ENCODE data around the gene ACKR3.

The ACKR3 gene

DNA sequence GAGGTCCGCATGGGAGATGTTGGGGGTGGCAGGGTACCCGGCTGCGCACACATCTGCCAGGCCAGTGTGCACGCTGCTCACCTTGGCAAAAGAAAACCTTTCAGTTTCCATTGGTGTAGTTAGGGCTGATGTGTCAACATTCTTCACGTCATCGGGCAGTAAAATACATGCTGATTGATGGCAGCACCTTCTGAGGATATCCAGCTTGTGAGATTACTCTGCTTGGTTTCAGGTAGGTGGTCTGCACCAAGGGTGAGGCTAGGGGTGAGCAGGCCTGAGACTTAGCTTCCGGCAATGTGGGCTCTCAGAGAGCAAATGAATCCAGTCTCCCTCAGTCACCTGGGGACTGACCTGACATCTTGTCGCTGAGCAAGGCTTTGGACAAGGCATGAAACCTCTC, 19.3 kb upstream of the ACKR3 start:
- DNase-seq (ENCODE audit: low read depth), result no peak

DNA sequence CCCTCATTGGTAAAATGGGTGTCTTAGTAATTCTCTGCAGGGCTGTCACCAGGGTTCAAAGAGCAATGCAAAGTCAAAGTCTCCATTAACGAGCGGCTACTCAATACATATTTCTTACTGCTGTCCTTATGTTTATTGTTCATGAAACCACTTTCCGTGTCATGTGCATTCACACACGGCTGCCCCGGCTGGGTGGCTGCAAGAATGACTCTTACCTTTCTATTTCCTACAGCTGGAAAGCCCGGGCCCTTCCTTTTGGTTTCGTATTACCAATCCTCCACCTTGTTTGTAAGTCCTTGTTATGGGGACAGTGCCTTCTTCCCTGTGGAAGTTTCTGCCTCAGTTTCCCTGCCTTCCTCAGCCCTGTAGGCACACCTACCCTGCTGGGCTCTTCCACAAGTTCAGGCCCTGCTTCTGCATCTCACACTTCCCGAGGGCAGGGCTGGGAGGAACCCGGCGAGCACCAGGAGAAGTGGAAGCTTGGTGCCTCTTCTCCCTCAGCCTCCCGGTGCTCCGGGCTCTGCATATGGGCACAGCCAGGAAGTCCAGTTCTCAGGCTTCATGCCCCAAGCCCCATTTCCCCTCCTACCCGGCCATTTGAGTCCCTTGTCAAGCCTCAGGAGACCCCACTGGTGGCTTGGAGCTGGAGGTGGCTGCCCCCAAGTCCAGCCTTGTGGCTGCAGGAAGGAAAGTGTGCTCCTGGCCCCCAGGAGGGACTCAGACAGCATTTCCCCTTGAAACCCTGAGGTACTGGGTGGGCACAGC, 18.7 kb upstream of the ACKR3 start:
- DNase-seq (ENCODE audit: low read depth), result no peak

DNA sequence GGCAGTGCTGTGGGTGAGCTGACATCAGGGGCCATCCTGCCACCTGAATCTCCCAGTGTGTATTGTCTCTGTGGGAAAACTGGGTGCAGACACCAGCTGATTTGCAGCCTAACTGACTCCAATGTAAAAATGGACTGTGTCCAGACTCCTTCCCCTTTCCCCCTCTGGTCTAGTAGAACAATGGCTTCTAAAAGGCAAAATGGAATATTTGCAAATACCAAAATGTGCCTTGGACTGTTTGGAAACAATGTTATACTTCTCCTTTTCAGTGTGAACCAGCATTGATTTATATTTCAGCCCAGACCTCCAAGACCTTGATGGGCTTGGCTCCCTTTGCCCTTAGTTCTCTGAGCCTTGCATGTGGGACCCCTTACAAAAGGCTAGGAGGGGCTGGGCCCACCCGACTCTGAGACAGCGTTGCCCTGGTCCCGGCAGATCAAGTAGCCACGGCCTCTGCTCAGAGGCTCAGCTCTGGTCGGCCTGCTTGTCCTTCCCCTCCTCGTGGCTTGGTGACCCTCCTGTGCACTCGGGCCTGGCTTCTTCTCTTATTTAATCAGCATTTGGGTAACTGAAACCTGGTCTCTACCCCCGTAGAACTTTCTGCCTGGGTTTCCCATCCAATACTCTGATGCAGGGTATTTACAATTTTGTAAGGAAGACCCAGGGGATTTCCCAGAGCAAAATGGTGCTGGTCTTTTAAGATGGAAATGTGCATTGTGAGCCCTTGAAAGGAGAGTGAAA, 18.0 kb upstream of the ACKR3 start:
- no peak for DNase-seq (ENCODE audit: low read depth)

DNA sequence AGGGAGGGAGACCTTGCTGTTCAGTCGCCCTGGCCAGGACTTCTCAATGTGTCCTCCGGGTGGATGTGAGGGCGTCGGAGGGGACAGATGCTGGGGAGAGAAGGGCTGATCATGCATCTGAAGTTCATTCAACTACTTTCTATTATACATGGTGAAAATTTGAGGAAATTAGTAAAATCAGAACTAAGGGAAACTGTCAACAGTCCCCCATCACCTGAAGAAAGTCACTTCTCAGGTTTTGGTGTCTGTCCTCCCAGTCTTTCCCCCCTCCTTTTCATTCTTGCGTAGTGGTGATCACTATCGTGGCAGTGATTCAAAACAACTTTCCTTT, 17.4 kb upstream of the ACKR3 start:
- DNase-seq (ENCODE audit: low read depth), result no peak

DNA sequence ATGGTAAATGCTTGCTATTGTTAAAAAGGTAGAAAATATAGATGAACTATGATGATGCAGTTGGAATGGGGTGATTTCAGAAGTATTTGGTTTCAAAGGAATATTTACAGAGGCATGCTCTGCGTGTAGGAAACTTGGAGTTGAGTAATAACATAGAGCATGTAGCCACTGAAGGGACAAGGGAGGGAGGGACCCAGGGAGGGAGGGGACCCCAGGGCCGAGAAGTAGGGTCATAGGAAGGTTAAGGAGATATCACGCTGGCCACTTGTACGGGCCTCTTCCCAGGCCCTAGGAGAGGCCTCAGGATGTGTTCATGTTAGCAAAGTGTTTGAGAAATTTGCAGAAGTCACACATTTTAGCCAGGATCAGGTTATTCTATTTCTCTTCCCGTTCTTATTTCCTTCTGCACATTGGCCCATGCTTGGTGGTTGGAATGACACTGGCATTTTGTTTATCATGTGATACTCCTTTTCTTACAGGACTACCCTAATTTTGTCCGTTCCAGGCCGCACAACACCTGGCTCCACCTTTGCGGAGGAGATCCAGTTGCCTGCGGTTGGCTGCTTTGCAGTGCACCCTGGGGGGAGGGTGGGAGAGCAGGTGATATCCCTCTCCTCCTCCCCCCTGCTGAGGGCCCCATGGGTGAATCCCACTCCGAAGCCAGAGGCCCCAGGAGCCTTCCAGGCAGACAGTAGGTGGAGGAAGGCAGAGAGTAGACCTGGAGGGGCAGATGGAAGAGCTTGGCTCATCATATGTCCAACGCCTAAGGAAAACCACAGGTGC, 16.9 kb upstream of the ACKR3 start:
- DNase-seq (ENCODE audit: low read depth), result no peak

DNA sequence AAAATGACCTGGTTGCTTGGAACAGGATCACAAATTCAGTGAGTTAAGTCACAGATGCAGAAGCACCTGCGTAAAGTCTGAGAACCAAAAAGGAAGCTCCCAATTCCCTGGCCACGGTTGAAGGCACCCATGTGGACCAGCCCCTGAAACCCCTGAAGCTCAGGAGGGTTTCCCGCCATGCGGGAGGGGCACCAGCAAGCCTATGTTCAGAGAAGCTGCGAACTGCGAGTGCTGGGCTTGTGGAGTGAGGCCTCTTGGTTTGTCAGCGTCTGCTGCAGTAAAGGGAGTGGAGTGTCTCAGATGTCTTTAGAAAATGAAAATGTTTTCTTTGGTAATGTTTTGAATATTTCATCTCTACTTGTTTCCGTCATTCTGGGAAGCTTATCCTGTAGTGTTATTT, 16.1 kb upstream of the ACKR3 start:
- DNase-seq (ENCODE audit: low read depth), result no peak

DNA sequence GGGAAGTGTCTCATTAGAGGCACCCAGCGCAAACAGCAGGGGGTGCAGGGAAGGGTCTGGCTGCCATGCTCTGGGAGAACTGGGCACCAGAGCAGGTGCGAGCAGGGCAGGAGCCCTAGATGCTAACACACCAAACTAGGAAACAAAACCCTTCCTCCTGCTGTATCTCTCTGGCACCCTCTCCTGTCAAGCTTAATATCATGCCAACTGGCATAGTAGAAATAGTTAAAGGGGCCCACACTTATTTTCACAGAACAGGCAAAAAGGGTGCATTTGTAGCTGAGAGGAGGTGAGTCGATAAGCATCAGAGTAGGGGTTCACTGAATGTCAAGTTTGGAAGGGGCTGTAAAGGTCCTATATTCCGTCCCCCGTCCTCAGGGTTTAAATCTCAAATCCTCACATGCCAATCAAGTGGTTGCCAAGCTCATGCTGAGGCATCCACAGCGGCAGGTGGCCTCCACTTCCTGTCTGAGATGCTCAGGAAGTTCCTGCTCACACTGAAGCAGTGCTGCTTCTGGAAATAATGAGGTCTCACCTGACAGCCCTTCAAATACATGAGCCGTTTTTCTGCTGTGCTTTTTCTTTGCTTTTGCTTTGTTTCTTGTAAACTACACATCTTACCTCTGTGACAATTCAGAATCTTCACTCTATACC, 14.9 kb upstream of the ACKR3 start:
- no peak for DNase-seq (ENCODE audit: low read depth)

DNA sequence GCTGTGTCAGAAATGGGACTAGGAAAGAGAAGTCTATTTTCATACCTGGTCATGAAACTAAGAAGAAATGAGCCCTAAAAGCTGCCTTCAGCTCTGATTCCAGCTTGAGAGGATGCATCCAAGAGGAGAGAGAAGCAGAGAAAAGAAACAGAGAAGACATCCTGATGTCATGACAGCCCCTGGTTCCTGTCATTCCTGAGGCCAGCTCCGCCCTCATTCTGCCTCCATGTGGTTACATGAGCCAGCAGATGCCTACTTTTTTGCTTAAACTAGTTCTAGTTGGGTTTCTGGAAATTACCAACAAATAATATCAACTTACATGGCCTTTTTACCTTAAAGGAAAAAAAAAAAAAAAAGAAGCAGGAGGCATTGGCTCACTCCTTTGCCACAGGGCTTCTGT, 14.1 kb upstream of the ACKR3 start:
- DNase-seq (ENCODE audit: low read depth), result no peak

DNA sequence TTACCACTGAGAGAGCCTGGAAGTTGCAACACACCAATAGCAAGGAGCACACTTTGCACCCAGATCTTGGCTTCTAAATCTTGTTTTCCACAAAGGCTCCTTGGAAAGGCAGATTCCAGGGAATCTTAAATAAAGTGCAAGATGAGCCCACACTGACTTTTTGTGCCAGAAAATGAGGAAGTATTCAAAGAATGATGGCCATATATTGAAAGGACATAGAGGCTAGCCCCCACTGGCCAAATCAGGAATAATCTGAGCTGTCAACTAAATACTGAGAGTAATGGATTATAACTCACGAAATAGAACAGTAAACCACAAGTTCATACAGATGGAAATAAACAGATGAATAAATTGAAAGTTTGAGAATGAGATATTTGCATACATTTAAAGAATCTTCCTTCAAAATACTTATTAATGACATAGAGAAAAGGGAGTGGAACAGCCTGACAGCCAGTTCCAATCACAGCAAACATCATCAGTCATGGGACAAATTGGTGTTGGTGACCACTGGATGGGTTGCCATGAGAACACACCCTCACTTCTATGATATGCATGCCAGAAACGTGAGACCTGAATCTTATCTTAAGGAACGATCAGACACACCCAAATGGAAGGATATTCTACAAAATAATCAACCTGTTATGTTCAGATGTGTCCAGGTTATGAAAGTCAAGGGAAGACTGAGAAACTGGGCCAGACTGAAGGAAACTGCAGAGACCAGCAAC, 12.2 kb upstream of the ACKR3 start:
- no peak for DNase-seq (ENCODE audit: low read depth)

DNA sequence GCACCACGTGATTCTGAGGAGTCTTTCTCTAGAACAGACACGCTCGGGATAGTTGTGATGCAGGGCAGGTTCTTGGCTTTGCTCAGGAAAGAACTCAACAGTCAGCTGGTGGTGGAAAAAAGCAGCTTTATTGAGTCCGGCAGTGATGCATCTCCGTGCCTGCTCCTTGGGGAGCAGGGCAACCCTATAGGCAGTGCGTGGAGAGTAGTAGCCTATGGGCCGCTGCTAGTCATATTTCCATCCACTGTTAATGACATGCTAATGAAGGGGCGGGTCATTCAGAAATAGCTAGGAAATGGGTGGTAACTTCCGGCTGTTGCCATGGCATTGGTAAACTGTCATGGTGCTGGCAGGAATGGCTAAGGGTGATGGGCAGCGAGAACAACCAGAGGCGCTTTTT, 11.6 kb upstream of the ACKR3 start:
- no peak for DNase-seq (ENCODE audit: low read depth)

DNA sequence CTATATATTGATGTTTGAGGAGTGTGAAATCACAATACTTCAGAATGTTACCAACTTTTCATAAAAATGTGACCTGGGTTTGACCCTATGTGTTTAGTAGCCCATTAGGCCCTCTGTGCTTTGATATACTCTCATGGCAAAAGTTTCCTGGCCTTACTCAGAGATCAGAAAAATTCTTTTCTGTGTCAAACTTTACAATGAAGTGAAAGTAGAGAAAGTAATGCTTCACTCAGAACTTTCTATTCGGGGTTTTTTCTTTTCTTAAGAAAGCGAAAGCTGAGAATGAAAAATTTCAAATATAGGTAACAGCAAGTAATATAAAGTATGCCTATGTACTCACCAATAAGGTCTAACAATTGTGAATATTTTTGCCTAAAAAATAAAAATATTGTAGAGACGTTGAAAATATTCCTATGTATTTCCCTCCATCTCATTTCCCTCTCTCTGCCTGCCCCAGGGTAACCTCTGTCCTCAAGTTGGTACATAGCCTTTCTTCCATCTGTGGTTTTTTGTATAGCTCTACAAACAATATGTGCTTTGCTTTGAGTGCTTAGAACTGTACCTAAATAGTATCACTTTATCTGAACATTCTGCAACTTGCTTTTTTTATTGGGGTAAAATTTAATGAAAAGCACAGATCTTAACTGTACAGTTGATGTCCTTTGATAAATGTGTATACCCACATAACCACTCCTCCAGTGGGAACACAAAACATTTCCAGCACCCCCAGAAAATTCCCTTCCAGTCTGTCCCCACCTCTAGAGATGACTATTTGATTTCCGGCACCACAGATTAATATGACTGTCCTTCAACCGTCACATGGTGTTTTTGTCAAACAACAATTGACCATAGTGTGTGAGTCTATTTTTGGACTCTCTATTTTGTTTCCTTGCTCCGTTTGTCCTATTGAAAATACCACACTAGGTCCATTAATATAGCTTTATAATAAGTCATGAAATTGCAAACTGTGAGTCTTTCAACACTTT, 10.3 kb upstream of the ACKR3 start:
- DNase-seq (ENCODE audit: low read depth), result no peak

DNA sequence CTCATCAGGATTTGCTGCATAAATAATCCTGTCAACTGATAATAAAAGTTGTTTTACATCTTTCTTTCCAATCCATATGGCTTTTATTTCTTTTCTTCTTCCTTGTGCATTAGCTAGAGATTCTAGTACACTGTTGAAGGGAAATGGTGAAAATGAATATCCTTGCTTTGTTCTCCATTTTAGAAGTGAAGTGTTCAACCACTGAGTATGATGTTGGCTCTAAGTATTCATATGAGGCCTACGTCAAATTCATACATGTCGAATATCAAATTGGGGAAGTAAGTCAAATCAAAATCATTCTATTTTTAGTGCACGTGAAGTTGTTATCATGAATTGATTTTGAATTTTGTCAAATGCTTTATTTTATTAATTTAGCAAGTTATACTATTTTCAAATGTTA, 7.8 kb upstream of the ACKR3 start:
- DNase-seq (ENCODE audit: low read depth), result no peak

DNA sequence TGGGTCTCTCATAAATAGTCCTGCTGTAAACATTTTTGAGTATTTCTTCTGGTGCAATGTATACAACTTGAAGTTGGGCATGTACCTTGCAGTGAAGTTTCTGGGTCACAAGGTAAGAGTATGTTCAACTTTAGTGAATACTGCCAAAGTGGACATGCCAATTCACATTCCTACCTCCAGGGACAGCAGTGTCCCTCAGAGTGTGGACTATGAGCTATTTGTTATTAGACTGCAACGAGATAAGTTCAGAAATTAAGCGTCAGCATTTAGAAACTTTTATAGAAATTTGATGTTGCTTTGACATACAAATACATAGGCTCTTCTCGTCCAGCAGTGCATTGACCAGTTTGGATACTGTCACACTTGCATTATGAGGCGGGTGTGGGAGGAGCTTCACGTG, 7.2 kb upstream of the ACKR3 start:
- no peak for DNase-seq (ENCODE audit: low read depth)

DNA sequence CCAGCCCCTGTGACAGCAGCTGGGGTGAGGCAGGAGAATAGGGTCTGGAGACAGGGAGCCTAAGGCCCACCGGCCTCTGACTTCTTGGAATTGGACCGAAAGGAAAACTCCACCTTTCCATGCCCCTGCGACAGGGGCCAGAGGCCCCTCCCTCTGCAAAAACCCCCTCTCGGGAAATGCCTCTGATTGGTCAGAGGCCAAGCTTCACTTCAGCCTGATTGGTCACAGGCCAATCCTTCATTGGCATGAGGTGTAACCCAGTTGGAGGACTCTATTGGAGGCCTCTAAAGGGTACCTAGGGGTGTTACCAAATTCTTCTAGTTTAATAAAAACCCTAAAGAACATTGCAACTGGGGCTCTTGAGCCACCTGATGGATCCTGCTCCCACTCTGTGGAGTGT, 5.7 kb upstream of the ACKR3 start:
- no peak for DNase-seq (ENCODE audit: low read depth)

DNA sequence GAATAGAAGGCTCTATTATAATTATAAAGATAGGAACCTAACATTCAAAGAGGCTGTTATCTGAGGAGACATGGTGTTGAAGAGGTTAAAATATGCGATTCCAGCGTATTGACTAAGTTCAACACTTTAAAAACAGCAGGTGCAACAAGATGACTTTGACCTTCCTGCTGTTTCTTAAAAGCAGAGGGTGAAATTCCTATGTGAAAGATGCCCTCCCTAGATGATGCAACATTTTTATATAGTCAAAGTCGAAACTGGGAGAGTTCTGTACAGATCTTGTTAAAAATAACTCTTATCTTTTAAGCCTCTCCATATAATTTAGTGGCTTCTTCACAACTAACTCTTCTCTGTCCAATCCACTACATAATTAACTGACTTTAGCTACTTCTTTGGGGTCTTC, 4.4 kb upstream of the ACKR3 start:
- no peak for DNase-seq (ENCODE audit: low read depth)

DNA sequence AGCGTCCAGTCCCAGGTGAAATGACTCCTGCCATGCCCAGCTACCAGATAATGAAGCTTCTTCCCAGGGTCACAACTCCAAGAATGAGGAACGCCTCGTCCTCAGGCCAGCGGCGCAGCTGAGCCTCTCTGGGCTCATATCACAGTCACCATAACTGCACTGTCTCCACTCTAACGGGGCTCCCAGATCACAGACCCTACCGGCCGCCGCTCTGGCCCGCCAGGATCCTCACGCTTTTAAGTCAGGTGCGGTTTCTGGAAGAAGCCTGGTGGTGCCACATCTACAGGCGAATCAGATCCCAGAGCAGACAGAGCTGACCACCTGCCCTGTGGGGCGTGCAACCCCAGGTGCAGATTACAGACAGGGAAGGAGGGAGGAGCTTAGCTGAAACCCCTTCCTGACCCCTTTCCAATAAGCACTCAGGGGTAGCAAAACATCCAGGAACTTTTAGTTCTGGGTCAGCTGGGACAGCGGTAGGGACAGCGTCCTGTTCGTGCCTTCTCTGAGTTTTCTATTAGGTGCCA, 3.7 kb upstream of the ACKR3 start:
- no peak for DNase-seq (ENCODE audit: low read depth)

DNA sequence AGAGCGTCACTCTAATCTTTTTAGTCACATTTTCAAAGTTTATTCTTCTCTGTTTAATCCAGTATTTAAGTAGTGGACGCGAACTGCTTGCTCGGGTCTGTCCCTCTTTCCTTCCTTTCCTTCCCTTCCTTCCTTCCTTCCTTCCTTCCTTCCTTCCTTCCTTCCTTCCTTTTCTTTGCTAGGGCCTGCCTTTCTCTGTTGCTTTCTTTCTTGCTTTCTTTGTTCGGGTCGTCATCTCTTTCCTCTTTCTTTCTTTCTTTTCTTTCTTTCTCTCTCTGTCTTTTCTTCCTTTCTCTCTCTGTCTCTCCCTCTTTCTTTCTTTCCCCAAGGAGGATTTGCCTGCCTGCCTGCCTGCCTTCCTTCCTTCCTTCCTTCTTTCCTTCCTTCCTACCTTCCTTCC, 3.0 kb upstream of the ACKR3 start:
- DNase-seq (ENCODE audit: low read depth), result no peak

DNA sequence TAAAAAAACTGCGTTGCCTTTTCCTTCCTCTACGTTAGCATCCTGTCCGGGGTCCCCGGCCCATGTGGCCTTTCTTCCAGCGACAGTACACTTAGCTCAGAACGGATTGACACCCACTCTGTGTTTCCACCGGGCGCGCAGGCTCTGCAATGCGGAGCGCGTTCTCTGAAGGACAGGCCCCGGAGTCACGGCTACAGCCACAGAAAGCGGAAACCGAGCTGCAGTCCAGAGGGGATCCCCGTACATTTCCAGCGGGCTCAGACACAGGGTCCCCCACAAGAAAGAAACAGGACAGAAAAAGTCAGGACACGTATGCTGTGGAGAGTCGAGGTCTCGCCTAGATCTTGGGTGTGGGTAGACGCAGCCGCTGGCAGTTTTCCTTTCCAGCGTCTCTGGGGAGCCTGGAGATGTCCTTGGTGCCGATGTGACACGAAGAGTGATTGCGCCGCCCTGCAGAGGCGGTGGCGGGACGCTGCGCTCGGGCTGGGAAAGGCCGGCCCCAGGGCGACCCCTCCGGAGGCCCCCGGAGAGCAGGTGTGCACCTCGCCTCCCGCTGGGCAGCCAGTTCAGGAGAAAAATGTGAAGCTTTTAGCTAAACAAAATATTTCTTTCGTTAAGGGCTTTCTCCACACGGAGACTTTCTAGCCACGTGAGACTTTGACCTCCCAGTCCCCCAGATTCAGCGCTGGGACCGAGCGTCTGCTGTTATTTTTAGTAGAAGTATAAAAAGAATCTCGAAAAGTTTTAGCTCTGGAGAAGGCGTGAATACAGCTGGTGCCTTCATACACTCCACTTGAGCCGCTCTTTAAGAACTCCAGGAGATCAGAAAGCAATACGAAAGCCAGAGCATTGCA, 1.3 kb upstream of the ACKR3 start:
- no peak for DNase-seq (ENCODE audit: low read depth)

DNA sequence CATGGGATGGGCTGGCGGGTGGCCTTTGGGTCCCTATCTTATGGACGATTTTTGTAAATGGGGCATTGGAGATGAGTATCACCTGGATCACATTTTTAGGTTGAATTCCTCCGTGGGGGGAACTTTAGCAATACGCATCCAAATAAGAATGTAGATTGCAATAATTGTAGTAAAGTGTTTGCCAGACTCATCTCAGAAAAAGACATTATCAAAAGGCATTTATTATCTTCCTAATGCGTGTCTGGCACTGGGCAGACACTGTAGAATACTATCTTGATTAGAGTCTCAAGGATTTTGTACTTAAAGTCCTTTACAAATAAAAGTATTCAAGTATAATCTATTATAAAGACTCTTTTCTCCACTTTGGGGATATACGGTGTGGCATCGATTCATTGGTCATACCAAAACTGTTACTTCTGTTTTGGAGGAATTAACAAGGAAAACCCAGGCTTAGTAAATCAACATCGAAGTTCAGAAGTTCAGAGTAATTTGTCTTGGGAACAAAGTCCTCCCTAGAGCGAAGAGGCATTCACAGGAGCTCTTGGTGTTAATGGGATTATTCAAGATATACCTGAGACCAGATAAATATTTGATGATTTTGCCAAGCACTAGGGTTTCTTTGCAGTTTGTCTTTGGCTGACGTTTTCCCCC, 578 bp upstream of the ACKR3 start:
- DNase-seq (ENCODE audit: low read depth), result no peak

Measured in fibroblast of the conjunctiva (primary cell).